ENCODE measurements around the gene ASPA.

ASPA gene

GRCh38 chr17:3469529-3469928 lies 6.3 kb upstream of the ASPA start:
- no peak overlapping the region for H3K4me3 ChIP-seq (ENCODE audit: low read depth, low read length)
- no peak for DNase-seq (ENCODE audit: low read depth, low spot score)
- TF ChIP-seq CTCF (IDR thresholded peaks at IDR 0.05; ENCODE audit: low read depth, low read length): no peak
- in situ Hi-C loops (cut with HindIII; ENCODE audit: low sequenced_read_pairs): no loop called here

- in situ Hi-C loops (cut with HindIII; ENCODE audit: low sequenced_read_pairs): no loop called here
- DNase-seq (ENCODE audit: low read depth, low spot score): no peak
- H3K4me3 ChIP-seq (ENCODE audit: low read depth, low read length): no peak within 1 kb of the TSS
- no peak for TF ChIP-seq CTCF (IDR thresholded peaks at IDR 0.05; ENCODE audit: low read depth, low read length)
Measured at GRCh38 chr17:3471599-3471998, 4.2 kb upstream of the ASPA start, which contains the start of gene SPATA22. SPATA22 (minus strand) TSS chr17:3471819; CDS start chr17:3469325, 2,494 bp downstream.

GRCh38 chr17:3472137-3472536 lies 3.7 kb upstream of the ASPA start:
- no peak for DNase-seq (ENCODE audit: low read depth, low spot score)
- TF ChIP-seq CTCF (IDR thresholded peaks at IDR 0.05; ENCODE audit: low read depth, low read length): no peak
- in situ Hi-C loops (cut with HindIII; ENCODE audit: low sequenced_read_pairs): no loop called here
- no peak overlapping the region for H3K4me3 ChIP-seq (ENCODE audit: low read depth, low read length)

- TF ChIP-seq CTCF (IDR thresholded peaks at IDR 0.05; ENCODE audit: low read depth, low read length): no peak
- in situ Hi-C loops (cut with HindIII; ENCODE audit: low sequenced_read_pairs): no loop called here
Measured at GRCh38 chr17:3474212-3474611, 1.6 kb upstream of the ASPA start.

GRCh38 chr17:3475251-3475685 lies 529 bp upstream of the ASPA start:
- in situ Hi-C loops (cut with HindIII; ENCODE audit: low sequenced_read_pairs): no loop called here
- TF ChIP-seq CTCF (IDR thresholded peaks at IDR 0.05; ENCODE audit: low read depth, low read length): no peak
- no peak overlapping the region for H3K4me3 ChIP-seq (ENCODE audit: low read depth, low read length)
- no peak for DNase-seq (ENCODE audit: low read depth, low spot score)

More at GRCh38 chr17:3474212-3474611, 1.6 kb upstream of the ASPA start:
- no peak for DNase-seq (ENCODE audit: low read depth, low spot score)
- no peak overlapping the region for H3K4me3 ChIP-seq (ENCODE audit: low read depth, low read length)

GRCh38 chr17:3479988-3480387 lies 4.2 kb downstream of the ASPA start:
- DNase-seq (ENCODE audit: low read depth, low spot score): no peak
- TF ChIP-seq CTCF (IDR thresholded peaks at IDR 0.05; ENCODE audit: low read depth, low read length): no peak
- in situ Hi-C loops (cut with HindIII; ENCODE audit: low sequenced_read_pairs): no loop called here
- H3K4me3 ChIP-seq (ENCODE audit: low read depth, low read length): no peak overlapping the region

GRCh38 chr17:3482852-3483251 lies 7.1 kb downstream of the ASPA start:
- no peak overlapping the region for H3K4me3 ChIP-seq (ENCODE audit: low read depth, low read length)
- in situ Hi-C loops (cut with HindIII; ENCODE audit: low sequenced_read_pairs): no loop called here
- no peak for DNase-seq (ENCODE audit: low read depth, low spot score)
- no peak for TF ChIP-seq CTCF (IDR thresholded peaks at IDR 0.05; ENCODE audit: low read depth, low read length)
